BLaER1 (cell line): ENCODE measurements around the gene SIVA1.

Source experiments
- H3K27ac ChIP-seq: shearing (Covaris generic); formaldehyde crosslinking; 2 replicates; pipeline ENCODE4 v1.8.1; 2022
- H3K27me3 ChIP-seq: shearing (Covaris generic); formaldehyde crosslinking; 2 replicates; pipeline ENCODE4 v1.8.1; 2022
- H3K36me3 ChIP-seq: shearing (Covaris generic); formaldehyde crosslinking; 2 replicates; pipeline ENCODE4 v1.8.1; 2022
- H3K4me1 ChIP-seq: shearing (Covaris generic); formaldehyde crosslinking; 2 replicates; pipeline ENCODE4 v1.8.1; 2022
- H3K4me2 ChIP-seq: shearing (Covaris generic); formaldehyde crosslinking; 2 replicates; pipeline ENCODE4 v1.8.1; 2022
- H3K4me3 ChIP-seq: shearing (Covaris generic); formaldehyde crosslinking; 2 replicates; pipeline ENCODE4 v1.8.1; 2022
- H3K9ac ChIP-seq: shearing (Covaris generic); formaldehyde crosslinking; 2 replicates; pipeline ENCODE4 v1.8.1; 2022
- H3K9me3 ChIP-seq: shearing (Covaris generic); formaldehyde crosslinking; 2 replicates; pipeline ENCODE4 v1.8.1; 2022
- H4K20me1 ChIP-seq: shearing (Covaris generic); formaldehyde crosslinking; 2 replicates; pipeline ENCODE4 v1.8.1; 2022
- Cebpa-rat ChIP-seq: shearing (Covaris generic); IDR thresholded peaks from 2 replicates; pipeline ENCODE4 v1.8.1; 2022

SIVA1 gene

DNA sequence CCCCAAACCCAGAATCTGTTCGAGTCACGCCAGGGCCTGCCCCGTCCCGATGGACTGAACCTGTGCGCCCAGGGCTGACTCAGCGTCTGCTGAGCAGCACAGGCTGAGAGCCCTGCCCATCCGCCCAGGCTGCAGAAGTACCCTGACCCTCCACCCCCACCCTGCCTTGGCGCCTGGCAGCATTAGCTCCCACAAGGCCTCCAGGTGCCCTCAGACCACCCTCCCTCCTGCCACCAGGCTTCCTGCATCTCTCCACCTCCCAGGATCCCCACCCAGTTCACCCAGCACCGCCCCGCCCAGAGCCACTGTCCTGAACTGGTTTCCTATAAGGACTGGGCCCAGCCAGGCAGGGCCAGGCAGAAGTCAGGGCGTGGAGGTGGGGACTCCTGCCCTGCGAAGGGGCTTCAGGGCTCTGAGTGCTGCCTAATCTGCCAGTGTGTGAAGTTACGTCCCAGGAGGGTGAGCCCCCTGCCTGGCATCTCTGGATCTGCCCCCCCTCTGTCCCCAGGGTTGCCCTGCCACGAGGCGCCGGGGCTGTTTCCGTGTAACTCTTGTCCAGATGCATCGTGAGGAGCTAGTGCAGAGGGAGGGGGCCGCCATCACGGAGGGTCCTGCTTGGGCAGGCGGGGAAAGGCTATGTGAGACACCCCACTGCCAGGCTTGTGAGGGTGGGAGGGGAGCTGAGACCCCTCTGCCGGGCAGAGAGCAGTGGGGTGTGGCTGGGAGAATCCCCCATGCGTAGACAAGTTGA, 19.8 kb upstream of the SIVA1 start:
- Histone ChIP-seq H3K9me3 (no peaks in the 10 kb centered on the region), H4K20me1 (no peaks in the 10 kb centered on the region), H3K27me3 (no peaks in the 10 kb centered on the region), H3K4me2 (peak overlapping the region; percentile 74), H3K9ac (peak overlapping the region; percentile 56; the same call in 1 of the 2 replicates), H3K36me3 (no peaks in the 10 kb centered on the region), H3K4me3 (no peak overlapping the region), H3K4me1 (peaks cover 28% of the 10 kb centered on the region), H3K27ac (peak overlapping the region; percentile 75)
- TF ChIP-seq Cebpa-rat, result no peak

DNA sequence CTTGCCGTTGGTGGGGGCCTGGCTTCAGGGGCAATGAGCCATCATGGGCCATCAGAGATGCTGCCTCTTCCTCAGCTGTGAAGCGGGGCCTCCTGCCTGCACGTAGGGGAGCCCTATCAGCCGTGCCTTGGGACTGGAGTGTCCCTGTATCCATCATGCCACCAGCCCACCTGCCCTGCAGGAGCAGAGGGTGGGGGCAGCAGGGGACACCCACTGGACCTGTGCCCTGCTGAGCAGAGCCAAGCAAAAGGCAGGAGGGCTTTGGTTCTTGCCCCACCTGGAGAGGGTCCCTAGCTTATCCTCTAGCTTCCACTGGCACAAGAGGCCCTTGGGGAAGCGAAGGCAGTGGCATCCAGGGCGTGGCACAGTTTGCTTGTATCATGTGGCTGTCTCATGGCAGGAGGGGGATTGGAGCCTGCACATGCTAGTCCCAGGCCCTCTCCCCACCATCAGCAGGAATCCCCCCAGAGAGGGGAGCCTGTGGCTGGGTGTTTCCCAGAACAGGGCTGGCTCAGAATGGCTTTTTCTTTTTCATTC, 18.8 kb upstream of the SIVA1 start:
- no peaks in the 10 kb centered on the region for H3K27me3 ChIP-seq
- no peak overlapping the region for H3K9ac ChIP-seq
- TF ChIP-seq Cebpa-rat, result no peak
- H3K27ac ChIP-seq, result peak overlapping the region; percentile 75
- no peaks in the 10 kb centered on the region; the same call in 1 of the 2 replicates for H3K36me3 ChIP-seq
- no peak overlapping the region for H3K4me3 ChIP-seq
- H4K20me1 ChIP-seq, result no peaks in the 10 kb centered on the region
- peak overlapping the region; percentile 74 for H3K4me2 ChIP-seq
- peaks cover 28% of the 10 kb centered on the region for H3K4me1 ChIP-seq
- H3K9me3 ChIP-seq, result no peaks in the 10 kb centered on the region

DNA sequence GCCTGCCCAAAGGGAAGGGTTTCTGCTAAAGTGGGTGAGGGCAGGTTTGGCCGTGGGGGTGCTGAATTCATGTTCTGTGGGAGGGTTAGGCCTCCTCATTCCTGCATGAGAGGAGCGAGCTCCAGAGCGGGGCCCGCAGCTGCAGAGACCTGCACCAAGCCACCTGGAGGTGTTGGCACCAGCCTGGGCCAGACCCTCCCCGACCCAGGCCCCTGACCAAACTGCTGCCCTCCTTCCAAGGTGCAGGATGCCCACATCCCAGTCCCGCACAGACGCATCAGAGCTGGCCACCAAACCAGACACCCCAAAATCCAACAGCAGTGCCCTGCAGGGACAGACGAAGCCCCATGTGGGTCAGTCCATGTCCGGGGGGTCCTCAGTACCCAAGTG, 18.4 kb upstream of the SIVA1 start:
- no peak overlapping the region for H3K9ac ChIP-seq
- H3K36me3 ChIP-seq, result peaks cover 4% of the 10 kb centered on the region; the same call in 1 of the 2 replicates
- H3K4me1 ChIP-seq, result peaks cover 28% of the 10 kb centered on the region
- no peak for TF ChIP-seq Cebpa-rat
- no peaks in the 10 kb centered on the region for H4K20me1 ChIP-seq
- peak overlapping the region; percentile 75; the same call in 1 of the 2 replicates for H3K27ac ChIP-seq
- H3K27me3 ChIP-seq, result no peaks in the 10 kb centered on the region
- no peaks in the 10 kb centered on the region for H3K9me3 ChIP-seq
- no peak overlapping the region for H3K4me3 ChIP-seq
- 0 out of 2 replicates have a peak overlapping the region, but pooled peaks have one; percentile 74 for H3K4me2 ChIP-seq

DNA sequence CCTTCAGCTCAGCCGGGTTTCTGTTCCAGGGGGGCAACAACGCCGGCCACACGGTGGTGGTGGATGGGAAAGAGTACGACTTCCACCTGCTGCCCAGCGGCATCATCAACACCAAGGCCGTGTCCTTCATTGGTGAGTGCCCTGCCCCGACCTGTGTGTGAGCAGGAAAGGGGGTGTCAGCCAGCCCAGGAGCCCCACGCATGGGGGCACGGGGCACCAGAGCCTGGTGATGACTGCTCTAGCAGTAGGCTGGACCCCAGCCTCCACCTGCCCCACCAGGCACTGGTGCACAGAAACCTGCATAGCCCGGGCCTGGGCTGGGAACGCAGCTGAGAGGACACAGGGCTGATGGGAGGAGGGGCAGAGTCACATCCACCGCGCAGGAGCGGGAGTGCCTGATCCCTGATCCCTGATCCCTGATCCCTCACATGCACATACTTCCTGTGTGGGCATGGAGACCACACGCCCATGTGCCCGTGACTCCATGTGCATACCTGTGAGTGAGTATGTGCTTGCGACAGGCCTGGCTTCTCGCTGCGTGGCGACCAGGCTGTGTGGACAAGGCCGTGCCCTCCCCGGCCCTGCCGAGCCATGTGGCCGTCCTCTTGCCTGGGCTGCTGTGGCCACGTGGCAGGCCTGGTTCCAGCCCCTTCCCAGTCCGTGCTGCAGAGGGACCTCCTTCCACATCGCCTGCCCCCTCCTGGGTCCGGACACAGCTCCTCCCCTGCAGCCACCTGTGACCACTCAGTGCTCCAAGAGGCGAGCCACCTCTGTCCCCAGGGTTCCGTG, 17.8 kb upstream of the SIVA1 start:
- Histone ChIP-seq H3K9ac (no peak overlapping the region), H3K27me3 (no peaks in the 10 kb centered on the region), H3K4me1 (peaks cover 28% of the 10 kb centered on the region), H3K4me3 (no peak overlapping the region), H4K20me1 (no peaks in the 10 kb centered on the region), H3K9me3 (no peaks in the 10 kb centered on the region), H3K27ac (no peak overlapping the region), H3K36me3 (peaks cover 4% of the 10 kb centered on the region; the same call in 1 of the 2 replicates), H3K4me2 (no peak overlapping the region)
- TF ChIP-seq Cebpa-rat, result no peak

DNA sequence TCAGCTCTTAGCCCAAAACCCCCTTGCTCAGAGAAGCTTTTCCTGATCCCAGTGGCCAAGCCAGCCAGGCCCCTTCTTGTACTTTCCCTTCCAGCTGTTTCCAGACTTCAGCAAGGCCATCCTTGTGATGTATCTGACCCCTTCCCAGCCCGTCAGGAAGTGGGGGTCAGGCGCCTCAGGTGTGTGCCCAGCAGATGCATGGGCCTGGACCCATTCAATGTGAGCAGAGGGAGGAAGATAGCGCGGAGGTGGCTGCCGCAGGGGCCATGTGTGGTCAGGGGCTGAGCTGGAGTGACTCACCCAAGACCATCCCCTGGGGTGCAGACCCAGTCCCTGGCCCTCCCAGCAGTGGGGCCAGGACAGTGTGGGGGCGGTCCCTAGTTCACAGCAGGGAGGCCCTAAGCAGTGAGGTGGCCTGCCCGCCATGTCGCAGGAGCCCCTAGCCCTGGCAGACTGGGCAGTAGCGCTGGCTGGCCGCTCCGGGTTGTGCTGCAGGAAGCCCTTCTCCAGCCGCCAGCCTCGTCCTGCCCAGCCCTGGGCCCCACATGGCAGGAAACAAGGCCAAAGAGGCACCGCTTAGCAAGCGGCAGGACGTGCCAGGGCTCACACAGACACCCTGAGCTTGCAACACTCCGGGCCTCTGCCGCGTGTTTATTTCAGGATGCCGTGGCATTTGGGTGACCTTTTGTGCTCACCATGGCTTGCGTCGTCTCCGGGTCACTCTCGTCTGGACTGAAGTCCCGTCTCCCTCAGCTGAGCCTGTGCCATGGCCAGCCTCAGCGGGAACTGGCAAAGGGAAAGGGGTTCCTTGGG, 16.9 kb upstream of the SIVA1 start:
- Histone ChIP-seq H3K27me3 (no peaks in the 10 kb centered on the region), H3K36me3 (peaks cover 4% of the 10 kb centered on the region; the same call in 1 of the 2 replicates), H3K4me2 (no peak overlapping the region), H4K20me1 (no peaks in the 10 kb centered on the region), H3K9me3 (no peaks in the 10 kb centered on the region), H3K4me3 (no peak overlapping the region), H3K27ac (no peak overlapping the region), H3K4me1 (peaks cover 33% of the 10 kb centered on the region), H3K9ac (no peak overlapping the region)
- no peak for TF ChIP-seq Cebpa-rat

DNA sequence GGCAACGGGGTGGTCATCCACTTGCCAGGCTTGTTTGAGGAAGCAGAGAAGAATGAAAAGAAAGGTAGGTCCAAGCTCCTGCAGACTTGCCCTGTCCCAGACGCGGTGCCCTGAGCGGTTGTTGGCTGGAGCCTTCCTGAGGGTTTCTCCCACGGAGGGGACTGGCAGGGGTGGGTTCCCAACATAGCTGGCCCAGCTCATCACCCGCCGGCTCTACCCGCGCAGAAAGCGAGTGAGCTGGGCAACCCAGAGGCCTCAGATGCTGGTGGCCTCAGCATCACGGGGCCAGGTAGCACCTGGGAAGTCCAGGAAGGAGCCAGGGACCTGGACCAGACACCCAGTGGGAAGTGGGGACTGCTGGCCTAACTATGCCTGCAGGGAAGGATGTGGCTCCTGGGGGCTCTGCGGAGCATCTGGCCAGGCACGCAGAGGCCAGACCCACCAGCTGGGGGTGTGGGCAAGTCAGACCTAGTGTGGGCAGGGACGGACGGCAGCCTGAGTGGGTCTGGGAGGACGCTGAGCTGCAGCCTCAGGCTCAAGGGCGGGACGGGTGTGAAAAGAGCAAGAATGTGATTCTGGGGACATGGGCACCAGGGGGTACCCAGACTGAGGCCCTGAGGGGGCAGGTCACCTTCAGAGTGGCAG, 14.4 kb upstream of the SIVA1 start:
- peaks cover 4% of the 10 kb centered on the region; the same call in 1 of the 2 replicates for H3K36me3 ChIP-seq
- H4K20me1 ChIP-seq, result no peaks in the 10 kb centered on the region
- no peaks in the 10 kb centered on the region for H3K27me3 ChIP-seq
- no peak overlapping the region for H3K27ac ChIP-seq
- no peak overlapping the region for H3K9ac ChIP-seq
- no peak overlapping the region for H3K4me2 ChIP-seq
- H3K4me1 ChIP-seq, result peaks cover 35% of the 10 kb centered on the region
- H3K4me3 ChIP-seq, result no peak overlapping the region
- TF ChIP-seq Cebpa-rat, result no peak
- no peaks in the 10 kb centered on the region for H3K9me3 ChIP-seq

DNA sequence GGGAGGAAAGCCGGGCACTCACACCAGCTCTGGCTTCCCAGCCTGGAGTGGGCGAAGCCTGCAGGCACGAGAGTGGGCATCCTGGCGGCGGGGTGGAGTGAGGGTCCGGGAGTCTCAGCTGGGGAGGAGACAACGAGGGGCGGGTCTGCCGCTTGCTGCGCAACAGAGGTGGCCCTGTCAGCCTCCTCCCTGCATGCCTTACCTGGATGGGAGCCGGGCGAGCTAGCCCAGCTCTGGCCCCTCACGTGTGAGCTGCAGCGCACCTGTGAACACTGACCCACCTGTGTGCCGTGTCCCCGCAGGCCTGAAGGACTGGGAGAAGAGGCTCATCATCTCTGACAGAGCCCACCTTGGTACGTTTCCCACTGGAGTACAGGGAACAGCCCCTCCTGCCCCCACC, 13.9 kb upstream of the SIVA1 start:
- peaks cover 30% of the 10 kb centered on the region for H3K4me1 ChIP-seq
- no peak overlapping the region for H3K27ac ChIP-seq
- TF ChIP-seq Cebpa-rat, result no peak
- H3K36me3 ChIP-seq, result peaks cover 4% of the 10 kb centered on the region; the same call in 1 of the 2 replicates
- H3K9me3 ChIP-seq, result no peaks in the 10 kb centered on the region
- H4K20me1 ChIP-seq, result no peaks in the 10 kb centered on the region
- no peak overlapping the region for H3K4me2 ChIP-seq
- H3K9ac ChIP-seq, result no peak overlapping the region
- H3K4me3 ChIP-seq, result no peak overlapping the region
- H3K27me3 ChIP-seq, result no peaks in the 10 kb centered on the region

DNA sequence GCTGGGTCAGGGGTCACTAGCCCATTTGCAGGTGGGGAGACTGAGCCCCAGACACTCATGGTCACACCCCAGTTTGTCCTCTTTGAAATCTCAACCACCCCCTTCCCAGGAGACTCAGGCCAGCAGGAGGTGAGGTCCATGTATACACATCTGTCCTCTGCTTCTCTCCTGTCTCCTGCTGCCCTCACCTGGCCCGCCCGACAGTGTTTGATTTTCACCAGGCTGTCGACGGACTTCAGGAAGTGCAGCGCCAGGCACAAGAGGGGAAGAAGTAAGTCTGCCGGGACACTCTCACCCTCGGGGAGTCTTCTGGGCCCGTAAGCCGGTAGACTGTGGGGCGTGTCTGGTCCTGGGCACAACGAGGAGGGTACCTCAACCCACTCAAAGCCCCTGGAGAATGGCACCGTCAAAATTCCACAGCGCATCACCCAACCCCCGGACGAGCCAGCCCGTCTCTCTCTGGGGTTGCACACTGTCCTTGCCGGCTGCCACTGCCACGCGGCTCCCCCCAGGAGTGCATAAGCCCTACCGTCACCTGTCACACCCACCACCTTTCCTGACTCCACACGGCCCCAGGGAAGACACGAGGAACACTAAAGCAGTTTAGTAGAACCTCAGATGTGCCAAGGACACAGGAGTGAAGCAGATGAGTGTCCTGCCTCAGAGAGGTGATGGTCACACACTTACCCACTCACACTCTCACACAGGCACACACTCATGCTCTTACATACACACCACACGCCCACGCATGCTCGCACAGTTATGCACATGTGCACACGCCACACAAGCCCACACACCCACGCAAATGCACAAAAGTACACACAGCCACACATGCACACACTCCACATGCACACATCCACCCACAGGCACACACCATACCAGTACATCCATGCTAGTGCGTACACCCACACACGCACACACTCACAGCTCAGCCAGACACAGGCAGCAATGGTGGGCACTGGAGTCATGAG, 13.1 kb upstream of the SIVA1 start:
- no peak for TF ChIP-seq Cebpa-rat
- no peaks in the 10 kb centered on the region for H3K27me3 ChIP-seq
- no peaks in the 10 kb centered on the region for H3K9me3 ChIP-seq
- no peak overlapping the region for H3K9ac ChIP-seq
- peaks cover 26% of the 10 kb centered on the region for H3K4me1 ChIP-seq
- no peak overlapping the region for H3K4me2 ChIP-seq
- no peaks in the 10 kb centered on the region for H4K20me1 ChIP-seq
- H3K27ac ChIP-seq, result no peak overlapping the region
- H3K4me3 ChIP-seq, result no peak overlapping the region
- H3K36me3 ChIP-seq, result peaks cover 4% of the 10 kb centered on the region; the same call in 1 of the 2 replicates
